Mesothelial cell of epicardium (in vitro differentiated cells): ENCODE measurements around the gene ADGRG7. TPM values are rescaled to one million over a fixed set of nuclear protein-coding genes. Genes with fewer than 3 reads are reported as not detected.

Source experiments
- DNase-seq, 2 experiments: peaks; one replicate each; pipeline ENCODE4 v3.0.0; 2021; ENCODE audit warnings: low spot score in 2 of 2; ENCODE audit not compliant: unreplicated experiment in 2 of 2
- H3K27ac Mint-ChIP-seq: 2 replicates; pipeline ENCODE4 v1.8.0; 2021; ENCODE audit warnings: mixed read lengths
- H3K27me3 Mint-ChIP-seq: 2 replicates; pipeline ENCODE4 v1.8.0; 2021; ENCODE audit warnings: low read depth, mixed read lengths
- H3K36me3 Mint-ChIP-seq: 2 replicates; pipeline ENCODE4 v1.8.0; 2021; ENCODE audit warnings: mixed read lengths
- H3K4me1 Mint-ChIP-seq: 2 replicates; pipeline ENCODE4 v1.8.0; 2021; ENCODE audit warnings: mixed read lengths
- H3K4me3 Mint-ChIP-seq: 2 replicates; pipeline ENCODE4 v1.8.0; 2021; ENCODE audit warnings: mild to moderate bottlenecking, moderate library complexity, mixed read lengths
- H3K9me3 Mint-ChIP-seq: 2 replicates; pipeline ENCODE4 v1.8.0; 2021; ENCODE audit warnings: mixed read lengths
- total RNA-seq: library from RNA; stranded (reverse); gene quantifications from 3 replicates; pipeline ENCODE4 v1.2.1, GENCODE V29; 2021
- TF ChIP-seq, protein P1 (sequence below): fragments of 200-600 bp; sonication (generic); IDR thresholded peaks from one replicate; pipeline ENCODE4 v1.5.0; 2021; ENCODE audit warnings: antibody characterized with exemption; ENCODE audit not compliant: unreplicated experiment

ADGRG7 gene
- total RNA-seq, 1 donor from 2014 or later = not detected

DNA sequence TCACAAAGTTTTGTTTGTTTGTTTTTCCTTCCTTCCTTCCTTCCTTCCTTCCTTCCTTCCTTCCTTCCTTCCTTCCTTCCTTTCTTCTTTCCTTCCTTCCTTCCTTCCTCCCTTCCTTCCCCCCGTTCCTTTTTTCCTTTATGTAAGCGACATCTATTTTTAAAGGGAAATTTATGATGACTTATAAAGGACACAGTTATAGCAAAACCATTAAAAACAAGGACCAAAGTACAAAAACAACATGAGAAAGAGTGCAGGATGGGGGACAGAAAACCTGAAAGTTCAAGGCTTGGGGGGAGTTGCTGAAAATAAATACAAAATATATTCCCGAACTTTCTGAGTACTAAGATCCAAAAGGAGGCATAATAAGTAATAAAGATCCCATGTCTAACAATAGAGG is 1.8 kb downstream of the ADGRG7 start:
- no peaks in the 10 kb centered on the region for H3K36me3 Mint-ChIP-seq
- H3K4me3 Mint-ChIP-seq = no peak overlapping the region
- H3K4me1 Mint-ChIP-seq = peaks cover 4% of the 10 kb centered on the region
- H3K27ac Mint-ChIP-seq = no peak overlapping the region
- TF ChIP-seq, protein P1, sequence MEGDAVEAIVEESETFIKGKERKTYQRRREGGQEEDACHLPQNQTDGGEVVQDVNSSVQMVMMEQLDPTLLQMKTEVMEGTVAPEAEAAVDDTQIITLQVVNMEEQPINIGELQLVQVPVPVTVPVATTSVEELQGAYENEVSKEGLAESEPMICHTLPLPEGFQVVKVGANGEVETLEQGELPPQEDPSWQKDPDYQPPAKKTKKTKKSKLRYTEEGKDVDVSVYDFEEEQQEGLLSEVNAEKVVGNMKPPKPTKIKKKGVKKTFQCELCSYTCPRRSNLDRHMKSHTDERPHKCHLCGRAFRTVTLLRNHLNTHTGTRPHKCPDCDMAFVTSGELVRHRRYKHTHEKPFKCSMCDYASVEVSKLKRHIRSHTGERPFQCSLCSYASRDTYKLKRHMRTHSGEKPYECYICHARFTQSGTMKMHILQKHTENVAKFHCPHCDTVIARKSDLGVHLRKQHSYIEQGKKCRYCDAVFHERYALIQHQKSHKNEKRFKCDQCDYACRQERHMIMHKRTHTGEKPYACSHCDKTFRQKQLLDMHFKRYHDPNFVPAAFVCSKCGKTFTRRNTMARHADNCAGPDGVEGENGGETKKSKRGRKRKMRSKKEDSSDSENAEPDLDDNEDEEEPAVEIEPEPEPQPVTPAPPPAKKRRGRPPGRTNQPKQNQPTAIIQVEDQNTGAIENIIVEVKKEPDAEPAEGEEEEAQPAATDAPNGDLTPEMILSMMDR = no peak
- no peaks in the 10 kb centered on the region for H3K9me3 Mint-ChIP-seq
- H3K27me3 Mint-ChIP-seq = peaks cover 24% of the 10 kb centered on the region
- DNase-seq = no peak

DNA sequence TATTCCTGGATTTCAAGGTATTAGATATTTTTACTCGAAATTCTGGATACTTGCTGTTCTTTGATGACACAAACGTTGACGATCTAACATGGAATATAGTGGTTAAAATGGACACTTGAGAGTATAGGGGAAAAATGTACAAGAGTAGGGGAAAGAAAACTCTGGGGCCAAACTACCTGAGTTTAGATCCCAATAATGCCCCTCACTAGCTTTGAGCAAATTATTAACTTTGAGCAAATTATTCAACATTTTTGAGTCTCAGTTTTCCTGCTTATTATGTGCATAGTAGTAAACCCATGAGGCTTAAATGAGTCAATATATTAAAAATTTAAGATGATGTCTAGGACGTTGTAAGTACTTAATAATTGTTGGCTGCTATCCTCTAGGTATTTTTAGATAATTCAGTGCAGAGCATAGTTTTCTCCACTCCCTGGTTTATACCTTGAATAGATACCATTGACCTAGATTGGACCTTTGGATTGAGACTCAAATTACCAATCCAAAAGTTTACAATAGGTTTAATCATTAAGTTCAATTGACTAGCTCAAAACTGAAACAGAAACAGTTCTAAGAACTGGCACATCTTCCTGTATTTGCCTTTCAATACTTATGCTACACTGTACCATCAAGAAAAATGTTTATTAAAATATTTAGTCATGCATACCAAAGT is 4.5 kb downstream of the ADGRG7 start:
- Mint-ChIP-seq H3K36me3 (no peaks in the 10 kb centered on the region), H3K27ac (no peak overlapping the region), H3K4me3 (no peak overlapping the region), H3K27me3 (peaks cover 26% of the 10 kb centered on the region), H3K4me1 (no peaks in the 10 kb centered on the region), H3K9me3 (peaks cover 3% of the 10 kb centered on the region)
- TF ChIP-seq, protein P1 = no peak
- DNase-seq = no peak

DNA sequence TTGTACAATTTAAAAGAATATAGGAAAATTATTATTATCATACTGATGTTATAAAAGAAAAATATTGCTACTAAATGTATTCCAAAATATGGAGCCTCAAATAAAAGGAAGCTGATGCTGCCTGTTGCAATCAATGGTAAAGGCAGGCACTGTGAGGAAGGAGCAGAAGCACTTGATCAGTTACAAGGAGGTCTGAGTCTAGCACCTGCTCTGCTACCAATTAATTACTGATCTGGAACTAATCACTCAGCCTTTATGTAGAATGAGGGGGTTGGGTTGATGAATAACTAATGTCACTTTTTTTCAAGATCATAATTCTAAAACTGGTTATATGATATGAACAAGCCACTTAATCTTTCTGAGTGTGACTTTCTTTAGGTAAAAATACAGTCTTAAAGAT is 5.5 kb downstream of the ADGRG7 start:
- Mint-ChIP-seq H3K4me3 (no peak overlapping the region), H3K36me3 (no peaks in the 10 kb centered on the region), H3K27me3 (peaks cover 23% of the 10 kb centered on the region), H3K4me1 (no peaks in the 10 kb centered on the region), H3K9me3 (peaks cover 8% of the 10 kb centered on the region), H3K27ac (no peak overlapping the region)
- no peak for DNase-seq
- TF ChIP-seq, protein P1 = no peak

DNA sequence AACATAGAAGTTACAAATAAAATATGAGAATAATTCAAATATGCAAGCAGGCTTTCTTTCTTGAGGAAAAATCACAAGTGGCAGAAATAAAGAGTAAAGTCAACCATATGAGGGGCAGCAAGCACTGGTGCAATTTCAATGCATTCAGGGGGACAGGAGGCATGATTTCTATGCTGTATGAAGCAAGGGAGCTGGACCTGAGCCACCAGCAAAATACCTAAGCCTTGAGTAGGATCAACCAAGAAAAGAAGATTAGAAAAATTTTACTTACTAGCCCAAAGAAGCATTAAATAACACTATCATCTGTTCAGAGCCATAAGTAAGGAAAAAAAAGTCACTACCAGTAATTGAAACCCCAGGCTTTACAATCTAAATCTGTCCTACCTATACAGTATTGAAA is 6.3 kb downstream of the ADGRG7 start:
- peaks cover 16% of the 10 kb centered on the region for H3K27me3 Mint-ChIP-seq
- no peak overlapping the region for H3K4me3 Mint-ChIP-seq
- no peaks in the 10 kb centered on the region for H3K36me3 Mint-ChIP-seq
- peaks cover 8% of the 10 kb centered on the region for H3K9me3 Mint-ChIP-seq
- H3K4me1 Mint-ChIP-seq = no peaks in the 10 kb centered on the region
- no peak for DNase-seq
- TF ChIP-seq, protein P1 = no peak
- no peak overlapping the region for H3K27ac Mint-ChIP-seq

DNA sequence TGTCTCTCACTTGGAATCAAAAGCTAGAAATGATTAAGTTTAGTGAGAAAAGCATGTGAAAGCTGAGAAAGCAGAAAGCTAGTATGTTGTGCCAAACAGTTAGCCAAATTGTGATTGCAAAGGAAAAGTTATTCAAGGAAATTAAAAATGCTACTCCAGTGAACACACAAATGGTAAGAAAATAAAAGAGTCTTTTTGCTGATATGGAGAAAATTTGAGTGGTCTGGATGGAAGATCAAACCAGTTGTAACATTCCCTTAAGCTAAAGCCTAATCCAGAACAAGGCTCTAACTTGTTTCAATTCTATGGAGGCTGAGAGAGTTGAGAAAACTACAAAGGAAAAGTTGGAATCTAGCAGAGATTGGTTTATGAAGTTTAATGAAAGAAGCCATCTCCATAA is 11.8 kb downstream of the ADGRG7 start:
- Mint-ChIP-seq H3K27me3 (peaks cover 6% of the 10 kb centered on the region), H3K9me3 (peaks cover 20% of the 10 kb centered on the region), H3K27ac (no peak overlapping the region), H3K4me3 (no peak overlapping the region), H3K36me3 (no peaks in the 10 kb centered on the region), H3K4me1 (no peaks in the 10 kb centered on the region)
- DNase-seq = no peak
- TF ChIP-seq, protein P1 = no peak
